C1 segment of cervical spinal cord (tissue), 14 donors: ENCODE results near the gene CPNE2.
"Not testable (repeated sequence)": the region's sequence is repeated elsewhere in the genome, so short reads cannot be mapped to it uniquely, and the experiment has no call there.

Experiments used
- DNase-seq, 14 donors: peaks; one replicate each; lab custom pipeline; 2025; lab: John Stamatoyannopoulos, UW

CPNE2 gene

GRCh38 chr16:57069635-57070370, 22.6 kb upstream of the CPNE2 start:
- no peak for DNase-seq

- DNase-seq: no peak
Observed at GRCh38 chr16:57070424-57070823, 22.0 kb upstream of the CPNE2 start.

- DNase-seq: not testable (repeated sequence)
Observed at GRCh38 chr16:57071081-57071732, 21.2 kb upstream of the CPNE2 start.

GRCh38 chr16:57071831-57072582, 20.4 kb upstream of the CPNE2 start:
- DNase-seq: no peak

GRCh38 chr16:57072616-57073275, 19.6 kb upstream of the CPNE2 start:
- DNase-seq: no peak

GRCh38 chr16:57077714-57078113, 14.7 kb upstream of the CPNE2 start:
- no peak for DNase-seq

- DNase-seq: no peak
Observed at GRCh38 chr16:57081744-57082143, 10.6 kb upstream of the CPNE2 start.

GRCh38 chr16:57082664-57083063, 9.7 kb upstream of the CPNE2 start:
- no peak for DNase-seq

- no peak for DNase-seq
Observed at GRCh38 chr16:57083485-57084126, 8.8 kb upstream of the CPNE2 start.

GRCh38 chr16:57084257-57084770, 8.1 kb upstream of the CPNE2 start:
- peak in 10 of 14 donors; percentile 19 to 74 (median 42) for DNase-seq

GRCh38 chr16:57084996-57085395, 7.4 kb upstream of the CPNE2 start:
- no peak for DNase-seq

- DNase-seq: no peak
Observed at GRCh38 chr16:57087003-57087402, 5.4 kb upstream of the CPNE2 start.

- DNase-seq: no peak
Observed at GRCh38 chr16:57089406-57089805, 3.0 kb upstream of the CPNE2 start.

- peak in 2 of 14 donors; percentile 27 to 40 for DNase-seq
Observed at GRCh38 chr16:57091200-57091974, 996 bp upstream of the CPNE2 start.

- DNase-seq: peak in 5 of 14 donors; percentile 39 to 81 (median 74)
Observed at GRCh38 chr16:57092786-57093411, 516 bp downstream of the CPNE2 start.

GRCh38 chr16:57093666-57094564, 1.5 kb downstream of the CPNE2 start:
- DNase-seq: peak in 2 of 14 donors; percentile 23 to 24

- no peak for DNase-seq
Observed at GRCh38 chr16:57094911-57095310, 2.5 kb downstream of the CPNE2 start.

GRCh38 chr16:57096192-57096591, 3.8 kb downstream of the CPNE2 start:
- DNase-seq: no peak

- no peak for DNase-seq
Observed at GRCh38 chr16:57096793-57097192, 4.4 kb downstream of the CPNE2 start.
